Measurements from ENCODE around the gene CCDC141. TPM values are rescaled to one million over a fixed set of nuclear protein-coding genes. Genes with fewer than 3 reads are reported as not detected.
A peak's percentile ranks its signal among the peaks of the same experiment; 100 is the strongest.
"Not testable (repeated sequence)": the region's sequence is repeated elsewhere in the genome, so short reads cannot be mapped to it uniquely, and the experiment has no call there.

Gene CCDC141
- total RNA-seq, 1 donor from 2014 or later, result 3.6 TPM

DNA sequence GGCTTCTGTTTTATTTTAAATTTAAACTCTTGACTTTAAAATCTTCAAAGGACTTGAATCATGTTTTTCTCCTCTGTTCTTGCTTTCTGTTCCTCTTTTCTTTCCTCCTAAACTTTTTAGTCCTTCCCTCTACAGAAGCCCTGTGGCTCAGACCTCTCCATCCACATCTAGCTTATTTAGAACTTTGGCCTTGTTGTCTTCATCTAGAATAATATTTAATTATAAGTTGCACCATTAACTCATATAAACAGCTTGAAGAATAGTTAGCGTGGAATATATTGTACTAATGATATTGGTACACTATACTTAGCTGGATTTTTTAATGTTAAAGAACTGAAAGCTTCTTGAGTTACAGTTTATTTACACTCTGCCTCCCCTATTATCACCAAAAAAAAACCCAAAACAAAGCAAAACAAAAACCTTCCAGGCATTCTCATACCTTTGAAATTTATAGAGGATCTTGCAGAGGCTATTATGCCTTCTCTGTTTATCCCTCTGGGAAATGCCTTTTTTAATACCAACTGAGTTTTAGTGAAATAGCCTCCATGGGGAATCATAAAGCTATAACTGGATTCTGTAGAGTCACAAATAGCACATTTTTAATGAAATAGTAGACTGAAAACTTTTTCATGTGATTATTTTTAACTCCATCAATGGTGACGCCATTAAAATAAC is 9.2 kb upstream of the CCDC141 start:
- Mint-ChIP-seq H3K27me3 (ENCODE audit: low read depth) (no peaks in the 10 kb centered on the region), H3K9me3 (no peaks in the 10 kb centered on the region), H3K27ac (no peak overlapping the region), H3K4me1 (ENCODE audit: low read depth) (no peaks in the 10 kb centered on the region), H3K4me3 (ENCODE audit: low read depth) (no peak overlapping the region), H3K36me3 (ENCODE audit: low read depth) (no peaks in the 10 kb centered on the region)
- intact Hi-C loops (cut with micrococcal nuclease), result no loop called here
- no peak for DNase-seq (ENCODE audit: low spot score)

GRCh38 chr2:179057737-179058136 is 7.8 kb upstream of the CCDC141 start:
- Mint-ChIP-seq H3K4me1 (ENCODE audit: low read depth) (no peaks in the 10 kb centered on the region), H3K36me3 (ENCODE audit: low read depth) (no peaks in the 10 kb centered on the region), H3K27me3 (ENCODE audit: low read depth) (no peaks in the 10 kb centered on the region), H3K4me3 (ENCODE audit: low read depth) (no peak overlapping the region), H3K27ac (no peak overlapping the region), H3K9me3 (no peaks in the 10 kb centered on the region)
- intact Hi-C loops (cut with micrococcal nuclease), result no loop called here
- no peak for DNase-seq (ENCODE audit: low spot score)

- H3K4me3 Mint-ChIP-seq (ENCODE audit: low read depth); H3K9me3 Mint-ChIP-seq; intact Hi-C loops (cut with micrococcal nuclease); H3K36me3 Mint-ChIP-seq (ENCODE audit: low read depth); H3K27me3 Mint-ChIP-seq (ENCODE audit: low read depth); H3K27ac Mint-ChIP-seq; DNase-seq (ENCODE audit: low spot score): not testable (repeated sequence)
- H3K4me1 Mint-ChIP-seq (ENCODE audit: low read depth), result peaks cover 25% of the 10 kb centered on the region
Measured at GRCh38 chr2:179053568-179053967, 3.6 kb upstream of the CCDC141 start.

GRCh38 chr2:179051250-179051649 is 1.3 kb upstream of the CCDC141 start:
- no peak for DNase-seq (ENCODE audit: low spot score)
- H3K4me3 Mint-ChIP-seq (ENCODE audit: low read depth), result no peak overlapping the region
- peaks cover 5% of the 10 kb centered on the region for H3K36me3 Mint-ChIP-seq (ENCODE audit: low read depth)
- H3K9me3 Mint-ChIP-seq, result no peaks in the 10 kb centered on the region
- intact Hi-C loops (cut with micrococcal nuclease), result no loop called here
- no peaks in the 10 kb centered on the region for H3K27me3 Mint-ChIP-seq (ENCODE audit: low read depth)
- H3K4me1 Mint-ChIP-seq (ENCODE audit: low read depth), result peaks cover 42% of the 10 kb centered on the region
- no peak overlapping the region for H3K27ac Mint-ChIP-seq

DNA sequence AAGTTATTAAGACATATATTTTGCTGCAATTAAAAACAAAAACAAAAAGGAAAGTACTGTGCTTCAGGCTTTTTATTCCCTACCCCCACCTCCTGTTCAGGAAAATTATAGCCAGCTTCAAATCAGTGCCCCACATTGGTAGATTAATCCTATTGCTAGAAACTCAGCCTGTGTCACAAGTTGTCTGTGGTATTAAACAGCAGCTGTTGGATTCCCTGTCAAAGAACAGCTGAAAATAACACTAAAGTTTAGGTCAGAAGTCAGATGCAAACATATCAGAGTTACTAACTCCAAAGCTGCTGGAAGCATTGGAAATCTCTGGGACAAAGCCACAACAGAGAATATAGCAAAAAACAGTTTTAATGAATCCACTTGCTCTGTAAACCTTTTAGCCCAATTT is 818 bp upstream of the CCDC141 start:
- H3K4me3 Mint-ChIP-seq (ENCODE audit: low read depth), result no peak overlapping the region

DNA sequence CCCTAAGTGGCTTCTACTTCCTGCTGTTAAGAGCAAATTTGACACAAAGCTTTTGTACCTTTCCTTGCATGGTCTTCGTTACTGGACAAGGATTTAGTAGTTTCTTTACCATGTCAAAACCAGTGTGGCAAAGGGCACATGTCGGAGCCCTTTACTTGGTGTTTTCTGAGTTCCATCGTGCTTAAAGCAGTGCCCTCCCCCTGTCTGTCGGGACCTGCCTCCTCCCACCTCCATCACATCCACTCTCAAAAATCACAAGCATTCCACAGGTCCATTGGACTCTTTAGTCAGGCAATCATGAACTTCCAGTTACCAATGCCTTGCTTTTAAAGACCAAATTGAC is 763 bp downstream of the CCDC141 start:
- DNase-seq (ENCODE audit: low spot score), result no peak
- peaks cover 21% of the 10 kb centered on the region for H3K36me3 Mint-ChIP-seq (ENCODE audit: low read depth)
- intact Hi-C loops (cut with micrococcal nuclease), result loop anchor here (2.0 to 5.0 kb wide), 2 partner anchors 16 to 58 kb away; no protein-coding TSS in a partner anchor
- H3K27me3 Mint-ChIP-seq (ENCODE audit: low read depth), result no peaks in the 10 kb centered on the region
- peaks cover 55% of the 10 kb centered on the region for H3K4me1 Mint-ChIP-seq (ENCODE audit: low read depth)
- peak overlapping the region; percentile 80 for H3K4me3 Mint-ChIP-seq (ENCODE audit: low read depth)
- H3K27ac Mint-ChIP-seq, result peak overlapping the region; percentile 81
- peaks cover 11% of the 10 kb centered on the region for H3K9me3 Mint-ChIP-seq

More for the DNA sequence above, 818 bp upstream of the CCDC141 start:
- peaks cover 2% of the 10 kb centered on the region for H3K9me3 Mint-ChIP-seq
- H3K27ac Mint-ChIP-seq, result no peak overlapping the region
- intact Hi-C loops (cut with micrococcal nuclease), result no loop called here
- peaks cover 47% of the 10 kb centered on the region for H3K4me1 Mint-ChIP-seq (ENCODE audit: low read depth)
- DNase-seq (ENCODE audit: low spot score), result no peak
- peaks cover 10% of the 10 kb centered on the region for H3K36me3 Mint-ChIP-seq (ENCODE audit: low read depth)
- H3K27me3 Mint-ChIP-seq (ENCODE audit: low read depth), result no peaks in the 10 kb centered on the region

DNA sequence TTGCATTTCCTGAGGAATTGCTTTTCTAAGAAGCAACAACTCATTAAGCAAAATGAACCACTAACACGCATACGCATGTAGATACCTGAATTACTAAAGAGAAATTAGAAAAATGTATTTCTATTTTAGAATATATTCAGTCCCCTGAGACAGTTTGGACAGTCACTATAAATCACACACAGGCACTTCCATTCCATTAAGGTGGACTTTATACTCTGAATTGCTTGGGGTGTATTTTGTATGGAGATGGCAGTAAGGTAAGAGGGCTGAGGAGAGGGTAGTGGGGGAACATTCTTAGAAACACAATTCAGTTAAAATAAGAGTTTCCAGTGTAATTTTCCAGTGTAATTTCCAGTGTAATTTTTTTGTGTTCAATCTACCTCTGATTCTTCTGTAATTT is 1.8 kb downstream of the CCDC141 start:
- Mint-ChIP-seq H3K27me3 (ENCODE audit: low read depth) (no peaks in the 10 kb centered on the region), H3K4me3 (ENCODE audit: low read depth) (peak overlapping the region; percentile 80), H3K4me1 (ENCODE audit: low read depth) (peaks cover 64% of the 10 kb centered on the region), H3K27ac (no peak overlapping the region), H3K36me3 (ENCODE audit: low read depth) (peaks cover 32% of the 10 kb centered on the region), H3K9me3 (peaks cover 21% of the 10 kb centered on the region)
- no peak for DNase-seq (ENCODE audit: low spot score)
- intact Hi-C loops (cut with micrococcal nuclease), result loop anchor here (2.0 to 5.0 kb wide), 2 partner anchors 15 to 59 kb away; no protein-coding TSS in a partner anchor

GRCh38 chr2:179045602-179046001 is 4.3 kb downstream of the CCDC141 start:
- Mint-ChIP-seq H3K27ac (peak overlapping the region; percentile 52), H3K36me3 (ENCODE audit: low read depth) (peaks cover 53% of the 10 kb centered on the region), H3K9me3 (peaks cover 35% of the 10 kb centered on the region), H3K4me1 (ENCODE audit: low read depth) (peaks cover 65% of the 10 kb centered on the region)
- intact Hi-C loops (cut with micrococcal nuclease), result loop anchor here (5.0 kb wide), 1 partner anchor 62 kb away; no protein-coding TSS in a partner anchor
- H3K27me3 Mint-ChIP-seq (ENCODE audit: low read depth); H3K4me3 Mint-ChIP-seq (ENCODE audit: low read depth); DNase-seq (ENCODE audit: low spot score): not testable (repeated sequence)

DNA sequence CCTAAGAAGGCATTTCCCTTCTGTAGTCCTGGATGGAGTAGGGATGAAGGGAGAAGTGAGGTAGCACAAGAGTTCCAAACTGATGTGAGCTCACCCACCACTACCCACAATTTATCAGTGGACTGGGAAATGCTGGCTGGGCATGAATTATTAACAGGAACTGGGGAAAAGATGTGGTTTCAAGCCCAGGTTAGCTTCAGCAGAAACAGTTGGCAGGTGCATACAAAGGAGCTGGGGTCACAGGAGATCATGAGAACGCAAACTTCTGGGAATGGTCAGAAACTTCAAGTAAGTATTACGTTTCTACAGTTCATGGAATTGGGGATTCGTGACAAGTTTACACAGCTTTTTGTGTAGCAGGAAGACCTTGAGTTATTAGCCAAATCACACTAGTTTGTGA is 5.4 kb downstream of the CCDC141 start:
- Mint-ChIP-seq H3K36me3 (ENCODE audit: low read depth) (peaks cover 61% of the 10 kb centered on the region), H3K27me3 (ENCODE audit: low read depth) (no peaks in the 10 kb centered on the region), H3K9me3 (peaks cover 35% of the 10 kb centered on the region), H3K4me1 (ENCODE audit: low read depth) (peaks cover 57% of the 10 kb centered on the region), H3K4me3 (ENCODE audit: low read depth) (no peak overlapping the region), H3K27ac (peak overlapping the region; percentile 4)
- intact Hi-C loops (cut with micrococcal nuclease), result no loop called here
- no peak for DNase-seq (ENCODE audit: low spot score)

GRCh38 chr2:179037807-179038206 is 12.1 kb downstream of the CCDC141 start:
- no peak overlapping the region for H3K27ac Mint-ChIP-seq
- no peaks in the 10 kb centered on the region for H3K27me3 Mint-ChIP-seq (ENCODE audit: low read depth)
- peaks cover 28% of the 10 kb centered on the region for H3K9me3 Mint-ChIP-seq
- intact Hi-C loops (cut with micrococcal nuclease), result no loop called here
- H3K36me3 Mint-ChIP-seq (ENCODE audit: low read depth), result peaks cover 46% of the 10 kb centered on the region
- no peak for DNase-seq (ENCODE audit: low spot score)
- H3K4me3 Mint-ChIP-seq (ENCODE audit: low read depth), result no peak overlapping the region
- H3K4me1 Mint-ChIP-seq (ENCODE audit: low read depth), result peaks cover 23% of the 10 kb centered on the region

GRCh38 chr2:179036353-179036905 is 13.5 kb downstream of the CCDC141 start:
- H3K4me1 Mint-ChIP-seq (ENCODE audit: low read depth), result peaks cover 31% of the 10 kb centered on the region
- DNase-seq (ENCODE audit: low spot score), result no peak
- no peaks in the 10 kb centered on the region for H3K27me3 Mint-ChIP-seq (ENCODE audit: low read depth)
- peaks cover 35% of the 10 kb centered on the region for H3K36me3 Mint-ChIP-seq (ENCODE audit: low read depth)
- intact Hi-C loops (cut with micrococcal nuclease), result no loop called here
- peaks cover 16% of the 10 kb centered on the region for H3K9me3 Mint-ChIP-seq
- H3K27ac Mint-ChIP-seq, result no peak overlapping the region
- no peak overlapping the region for H3K4me3 Mint-ChIP-seq (ENCODE audit: low read depth)

GRCh38 chr2:179031731-179032408 is 18.1 kb downstream of the CCDC141 start:
- H3K9me3 Mint-ChIP-seq, result peaks cover 34% of the 10 kb centered on the region
- H3K27ac Mint-ChIP-seq, result peak overlapping the region; percentile 83
- intact Hi-C loops (cut with micrococcal nuclease), result loop anchor here (1.0 to 5.0 kb wide), 7 partner anchors 11 to 520 kb away; no protein-coding TSS in a partner anchor
- H3K36me3 Mint-ChIP-seq (ENCODE audit: low read depth), result peaks cover 38% of the 10 kb centered on the region
- no peaks in the 10 kb centered on the region for H3K27me3 Mint-ChIP-seq (ENCODE audit: low read depth)
- peak overlapping the region; percentile 64 for H3K4me3 Mint-ChIP-seq (ENCODE audit: low read depth)
- H3K4me1 Mint-ChIP-seq (ENCODE audit: low read depth), result peaks cover 22% of the 10 kb centered on the region
- DNase-seq (ENCODE audit: low spot score), result peak; percentile 18

DNA sequence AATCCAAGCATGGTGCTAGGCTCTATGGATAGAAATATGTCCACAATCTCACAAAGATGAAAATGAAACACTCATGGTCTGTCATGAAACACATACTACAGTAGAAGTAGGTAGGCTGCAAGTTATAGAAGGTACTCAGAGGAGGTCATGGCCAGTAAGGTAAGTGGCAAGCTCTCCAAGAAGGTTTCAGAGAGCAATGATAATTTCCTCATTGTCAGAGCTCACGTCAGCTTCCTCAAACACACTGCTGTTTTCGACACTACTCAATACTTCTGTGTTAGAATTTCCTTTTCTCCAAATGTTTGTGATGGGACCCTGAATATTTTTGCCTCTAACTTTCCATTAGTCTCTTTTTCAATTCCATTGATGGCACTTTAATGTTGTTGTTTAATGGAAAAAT is 25.5 kb downstream of the CCDC141 start:
- peaks cover 36% of the 10 kb centered on the region for H3K9me3 Mint-ChIP-seq
- DNase-seq (ENCODE audit: low spot score), result no peak
- no peaks in the 10 kb centered on the region for H3K27me3 Mint-ChIP-seq (ENCODE audit: low read depth)
- no peak overlapping the region for H3K4me3 Mint-ChIP-seq (ENCODE audit: low read depth)
- H3K36me3 Mint-ChIP-seq (ENCODE audit: low read depth), result peaks cover 38% of the 10 kb centered on the region
- no peak overlapping the region for H3K27ac Mint-ChIP-seq
- H3K4me1 Mint-ChIP-seq (ENCODE audit: low read depth), result peaks cover 10% of the 10 kb centered on the region
- intact Hi-C loops (cut with micrococcal nuclease), result loop anchor here (10.0 kb wide), 1 partner anchor 230 kb away; no protein-coding TSS in a partner anchor

All from activated T-helper 2 cell treated with anti-CD3 and anti-CD28 coated beads, Interferon-gamma antibody, Interleukin-2, Interleukin-4, amounts not matched to agents 10 μg/mL and 5 μg/mL and 100 μg/mL, durations not matched to agents 14 hours and 24 hours and 36 hours (primary cell).